WTC11 (cell line): ENCODE measurements around the gene SVIL. TPM values are rescaled to one million over a fixed set of nuclear protein-coding genes. Genes with fewer than 3 reads are reported as not detected.

Experiments used
- ATAC-seq: fragments of 200-7000 bp; cut with Tn5 transposase; 2 replicates; pipeline ENCODE4 v1.10.0; 2021; ENCODE audit warnings: mild to moderate bottlenecking, moderate library complexity
- CTCF ChIA-PET: fragments of 300-600 bp; sonication (Branson Sonifier 250); formaldehyde crosslinking; loops from one replicate; lab custom pipeline; 2021; ENCODE audit warnings: antibody characterized with exemption; lab: Charles Lee
- POLR2A ChIA-PET: fragments of 350-600 bp; sonication (Branson Sonifier 250); formaldehyde crosslinking; loops from one replicate; lab custom pipeline; 2021; ENCODE audit warnings: antibody characterized with exemption; lab: Charles Lee
- DNase-seq: peaks from one replicate; pipeline ENCODE4 v3.0.0; 2021; ENCODE audit warnings: low spot score
- H3K27ac Mint-ChIP-seq: 2 replicates; pipeline ENCODE4 v1.8.0; 2021; ENCODE audit warnings: mixed read lengths
- H3K27me3 Mint-ChIP-seq: 2 replicates; pipeline ENCODE4 v1.8.0; 2021; ENCODE audit warnings: low read depth, mild to moderate bottlenecking, moderate library complexity, mixed read lengths
- H3K36me3 Mint-ChIP-seq: 2 replicates; pipeline ENCODE4 v1.8.0; 2021; ENCODE audit warnings: mixed read lengths
- H3K4me1 Mint-ChIP-seq: 2 replicates; pipeline ENCODE4 v1.8.0; 2022; ENCODE audit warnings: mixed read lengths
- H3K4me3 Mint-ChIP-seq: 2 replicates; pipeline ENCODE4 v1.8.0; 2021; ENCODE audit warnings: mild to moderate bottlenecking, moderate library complexity, mixed read lengths
- H3K9me3 Mint-ChIP-seq: 2 replicates; pipeline ENCODE4 v1.8.0; 2021; ENCODE audit warnings: mixed read lengths
- CREB1 ChIP-seq: sonication (generic); formaldehyde crosslinking; IDR thresholded peaks from 2 replicates; pipeline ENCODE4 v1.8.0; 2023; ENCODE audit warnings: mild to moderate bottlenecking, missing genetic modification reagents
- ESRRA ChIP-seq: sonication (generic); formaldehyde crosslinking; IDR thresholded peaks from 2 replicates; pipeline ENCODE4 v1.8.1; 2022; ENCODE audit warnings: mild to moderate bottlenecking, missing genetic modification reagents, borderline replicate concordance
- FOXP1 ChIP-seq: sonication (generic); formaldehyde crosslinking; IDR thresholded peaks from 2 replicates; pipeline ENCODE4 v1.8.0; 2022; ENCODE audit warnings: missing genetic modification reagents, mild to moderate bottlenecking, moderate library complexity, borderline replicate concordance
- GRHL2 ChIP-seq: fragments of 250-450 bp; sonication (Bioruptor Pico); IDR thresholded peaks from 2 replicates; pipeline ENCODE4 v1.8.0; 2022; ENCODE audit warnings: mild to moderate bottlenecking, moderate library complexity; ENCODE audit not compliant: insufficient replicate concordance, severe bottlenecking
- JAZF1 ChIP-seq: fragments of 250-450 bp; sonication (Bioruptor Pico); IDR thresholded peaks from 2 replicates; pipeline ENCODE4 v1.9.0; 2021; ENCODE audit warnings: moderate library complexity, mild to moderate bottlenecking, inconsistent platforms
- NR2C2 ChIP-seq: sonication (generic); formaldehyde crosslinking; IDR thresholded peaks from 2 replicates; pipeline ENCODE4 v1.8.0; 2022; ENCODE audit warnings: mild to moderate bottlenecking, missing genetic modification reagents
- SP1 ChIP-seq: sonication (generic); formaldehyde crosslinking; conservative IDR thresholded peaks from 2 replicates; pipeline ENCODE4 v1.8.1; 2022; ENCODE audit warnings: missing genetic modification reagents
- ZNF396 ChIP-seq: fragments of 250-450 bp; sonication (Bioruptor Pico); IDR thresholded peaks from 2 replicates; pipeline ENCODE4 v1.8.0; 2021; ENCODE audit warnings: mild to moderate bottlenecking, moderate library complexity, borderline replicate concordance
- total RNA-seq: library from RNA; stranded (reverse); gene quantifications from 3 replicates; pipeline ENCODE4 v1.2.3, GENCODE V29; 2021
- TF ChIP-seq, protein P1 (sequence below): fragments of 250-450 bp; sonication (Bioruptor Pico); IDR thresholded peaks from 2 replicates; pipeline ENCODE4 v1.9.0; 2021; ENCODE audit warnings: mild to moderate bottlenecking
- TF ChIP-seq, protein P2 (sequence below): sonication (generic); formaldehyde crosslinking; IDR thresholded peaks from 2 replicates; pipeline ENCODE4 v1.8.1; 2023; ENCODE audit warnings: mild to moderate bottlenecking, missing genetic modification reagents, moderate library complexity
- TF ChIP-seq, protein P3 (sequence below): sonication (generic); formaldehyde crosslinking; IDR thresholded peaks from 2 replicates; pipeline ENCODE4 v1.8.1; 2023; ENCODE audit warnings: mild to moderate bottlenecking, missing genetic modification reagents, borderline replicate concordance
- TF ChIP-seq, protein P4 (sequence below): fragments of 200-600 bp; IDR thresholded peaks from 2 replicates; pipeline ENCODE4 v1.8.0; 2022; ENCODE audit warnings: antibody characterized with exemption
- TF ChIP-seq, protein P5 (sequence below): sonication (generic); formaldehyde crosslinking; IDR thresholded peaks from 2 replicates; pipeline ENCODE4 v1.8.0; 2022; ENCODE audit warnings: mild to moderate bottlenecking, missing genetic modification reagents
- TF ChIP-seq, protein P6 (sequence below): sonication (generic); formaldehyde crosslinking; IDR thresholded peaks from 2 replicates; pipeline ENCODE4 v1.8.1; 2023; ENCODE audit warnings: mild to moderate bottlenecking, moderate library complexity, missing genetic modification reagents

The SVIL gene
- total RNA-seq, 1 experiment from 2014 or later, result 27.1 TPM

DNA sequence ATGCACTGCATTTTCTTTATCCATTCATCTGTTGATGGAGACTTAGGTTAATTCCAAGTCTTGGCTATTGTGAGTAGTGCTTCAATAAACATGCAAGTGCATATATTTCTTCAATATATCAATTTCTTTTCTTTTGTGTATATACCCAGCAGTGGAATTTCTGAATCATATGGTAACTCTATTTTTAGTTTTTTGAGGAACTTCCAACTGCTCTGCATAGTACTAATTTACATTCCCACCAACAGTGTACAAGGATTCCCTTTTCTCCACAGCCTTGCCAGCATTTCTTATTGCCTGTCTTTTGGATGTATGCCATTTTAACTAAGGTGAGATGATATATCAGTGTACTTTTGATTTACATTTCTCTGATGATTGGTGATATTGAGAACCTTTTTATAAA lies 200.7 kb downstream of the SVIL start (continued):
- TF ChIP-seq, protein P1, sequence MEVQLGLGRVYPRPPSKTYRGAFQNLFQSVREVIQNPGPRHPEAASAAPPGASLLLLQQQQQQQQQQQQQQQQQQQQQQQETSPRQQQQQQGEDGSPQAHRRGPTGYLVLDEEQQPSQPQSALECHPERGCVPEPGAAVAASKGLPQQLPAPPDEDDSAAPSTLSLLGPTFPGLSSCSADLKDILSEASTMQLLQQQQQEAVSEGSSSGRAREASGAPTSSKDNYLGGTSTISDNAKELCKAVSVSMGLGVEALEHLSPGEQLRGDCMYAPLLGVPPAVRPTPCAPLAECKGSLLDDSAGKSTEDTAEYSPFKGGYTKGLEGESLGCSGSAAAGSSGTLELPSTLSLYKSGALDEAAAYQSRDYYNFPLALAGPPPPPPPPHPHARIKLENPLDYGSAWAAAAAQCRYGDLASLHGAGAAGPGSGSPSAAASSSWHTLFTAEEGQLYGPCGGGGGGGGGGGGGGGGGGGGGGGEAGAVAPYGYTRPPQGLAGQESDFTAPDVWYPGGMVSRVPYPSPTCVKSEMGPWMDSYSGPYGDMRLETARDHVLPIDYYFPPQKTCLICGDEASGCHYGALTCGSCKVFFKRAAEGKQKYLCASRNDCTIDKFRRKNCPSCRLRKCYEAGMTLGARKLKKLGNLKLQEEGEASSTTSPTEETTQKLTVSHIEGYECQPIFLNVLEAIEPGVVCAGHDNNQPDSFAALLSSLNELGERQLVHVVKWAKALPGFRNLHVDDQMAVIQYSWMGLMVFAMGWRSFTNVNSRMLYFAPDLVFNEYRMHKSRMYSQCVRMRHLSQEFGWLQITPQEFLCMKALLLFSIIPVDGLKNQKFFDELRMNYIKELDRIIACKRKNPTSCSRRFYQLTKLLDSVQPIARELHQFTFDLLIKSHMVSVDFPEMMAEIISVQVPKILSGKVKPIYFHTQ (CRISPR knock-in tag), result no peak
- TF ChIP-seq, protein P2, sequence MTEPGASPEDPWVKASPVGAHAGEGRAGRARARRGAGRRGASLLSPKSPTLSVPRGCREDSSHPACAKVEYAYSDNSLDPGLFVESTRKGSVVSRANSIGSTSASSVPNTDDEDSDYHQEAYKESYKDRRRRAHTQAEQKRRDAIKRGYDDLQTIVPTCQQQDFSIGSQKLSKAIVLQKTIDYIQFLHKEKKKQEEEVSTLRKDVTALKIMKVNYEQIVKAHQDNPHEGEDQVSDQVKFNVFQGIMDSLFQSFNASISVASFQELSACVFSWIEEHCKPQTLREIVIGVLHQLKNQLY (CRISPR knock-in tag), result no peak
- TF ChIP-seq ZNF396 (CRISPR knock-in tag) (no peak), CREB1 (no peak), ESRRA (CRISPR knock-in tag) (no peak), FOXP1 (no peak), SP1 (no peak), JAZF1 (CRISPR knock-in tag) (no peak)
- TF ChIP-seq, protein P3, sequence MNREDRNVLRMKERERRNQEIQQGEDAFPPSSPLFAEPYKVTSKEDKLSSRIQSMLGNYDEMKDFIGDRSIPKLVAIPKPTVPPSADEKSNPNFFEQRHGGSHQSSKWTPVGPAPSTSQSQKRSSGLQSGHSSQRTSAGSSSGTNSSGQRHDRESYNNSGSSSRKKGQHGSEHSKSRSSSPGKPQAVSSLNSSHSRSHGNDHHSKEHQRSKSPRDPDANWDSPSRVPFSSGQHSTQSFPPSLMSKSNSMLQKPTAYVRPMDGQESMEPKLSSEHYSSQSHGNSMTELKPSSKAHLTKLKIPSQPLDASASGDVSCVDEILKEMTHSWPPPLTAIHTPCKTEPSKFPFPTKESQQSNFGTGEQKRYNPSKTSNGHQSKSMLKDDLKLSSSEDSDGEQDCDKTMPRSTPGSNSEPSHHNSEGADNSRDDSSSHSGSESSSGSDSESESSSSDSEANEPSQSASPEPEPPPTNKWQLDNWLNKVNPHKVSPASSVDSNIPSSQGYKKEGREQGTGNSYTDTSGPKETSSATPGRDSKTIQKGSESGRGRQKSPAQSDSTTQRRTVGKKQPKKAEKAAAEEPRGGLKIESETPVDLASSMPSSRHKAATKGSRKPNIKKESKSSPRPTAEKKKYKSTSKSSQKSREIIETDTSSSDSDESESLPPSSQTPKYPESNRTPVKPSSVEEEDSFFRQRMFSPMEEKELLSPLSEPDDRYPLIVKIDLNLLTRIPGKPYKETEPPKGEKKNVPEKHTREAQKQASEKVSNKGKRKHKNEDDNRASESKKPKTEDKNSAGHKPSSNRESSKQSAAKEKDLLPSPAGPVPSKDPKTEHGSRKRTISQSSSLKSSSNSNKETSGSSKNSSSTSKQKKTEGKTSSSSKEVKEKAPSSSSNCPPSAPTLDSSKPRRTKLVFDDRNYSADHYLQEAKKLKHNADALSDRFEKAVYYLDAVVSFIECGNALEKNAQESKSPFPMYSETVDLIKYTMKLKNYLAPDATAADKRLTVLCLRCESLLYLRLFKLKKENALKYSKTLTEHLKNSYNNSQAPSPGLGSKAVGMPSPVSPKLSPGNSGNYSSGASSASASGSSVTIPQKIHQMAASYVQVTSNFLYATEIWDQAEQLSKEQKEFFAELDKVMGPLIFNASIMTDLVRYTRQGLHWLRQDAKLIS, result no peak
- TF ChIP-seq, protein P4, sequence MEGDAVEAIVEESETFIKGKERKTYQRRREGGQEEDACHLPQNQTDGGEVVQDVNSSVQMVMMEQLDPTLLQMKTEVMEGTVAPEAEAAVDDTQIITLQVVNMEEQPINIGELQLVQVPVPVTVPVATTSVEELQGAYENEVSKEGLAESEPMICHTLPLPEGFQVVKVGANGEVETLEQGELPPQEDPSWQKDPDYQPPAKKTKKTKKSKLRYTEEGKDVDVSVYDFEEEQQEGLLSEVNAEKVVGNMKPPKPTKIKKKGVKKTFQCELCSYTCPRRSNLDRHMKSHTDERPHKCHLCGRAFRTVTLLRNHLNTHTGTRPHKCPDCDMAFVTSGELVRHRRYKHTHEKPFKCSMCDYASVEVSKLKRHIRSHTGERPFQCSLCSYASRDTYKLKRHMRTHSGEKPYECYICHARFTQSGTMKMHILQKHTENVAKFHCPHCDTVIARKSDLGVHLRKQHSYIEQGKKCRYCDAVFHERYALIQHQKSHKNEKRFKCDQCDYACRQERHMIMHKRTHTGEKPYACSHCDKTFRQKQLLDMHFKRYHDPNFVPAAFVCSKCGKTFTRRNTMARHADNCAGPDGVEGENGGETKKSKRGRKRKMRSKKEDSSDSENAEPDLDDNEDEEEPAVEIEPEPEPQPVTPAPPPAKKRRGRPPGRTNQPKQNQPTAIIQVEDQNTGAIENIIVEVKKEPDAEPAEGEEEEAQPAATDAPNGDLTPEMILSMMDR, result no peak

DNA sequence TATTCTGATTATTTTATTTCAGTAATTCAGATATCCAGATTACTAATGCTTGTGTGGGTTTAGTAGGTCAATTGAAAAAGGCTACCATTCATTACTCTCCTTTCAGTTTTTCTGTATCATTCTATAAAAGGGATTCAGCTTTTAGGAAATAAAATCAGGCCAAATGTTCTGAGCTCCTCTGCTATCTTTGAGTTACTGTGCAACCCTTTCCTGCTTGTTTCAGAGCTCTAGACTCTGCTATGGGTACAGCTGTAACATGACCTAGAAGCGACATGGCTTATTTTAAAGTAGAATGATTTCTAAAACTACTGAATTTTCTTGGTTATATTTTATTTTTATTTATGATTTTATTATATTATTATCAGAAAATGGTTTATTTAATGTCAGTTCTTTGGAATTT lies 203.1 kb downstream of the SVIL start:
- no peak for ATAC-seq
- peaks cover 10% of the 10 kb centered on the region for H3K9me3 Mint-ChIP-seq
- CTCF ChIA-PET, result interaction anchor here (0.7 to 1.5 kb wide), 2 partner anchors 14 to 65 kb away, joined by 3 to 6 read pairs; no protein-coding TSS in a partner anchor
- TF ChIP-seq, protein P5, sequence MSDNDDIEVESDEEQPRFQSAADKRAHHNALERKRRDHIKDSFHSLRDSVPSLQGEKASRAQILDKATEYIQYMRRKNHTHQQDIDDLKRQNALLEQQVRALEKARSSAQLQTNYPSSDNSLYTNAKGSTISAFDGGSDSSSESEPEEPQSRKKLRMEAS (CRISPR knock-in tag), result no peak
- TF ChIP-seq, protein P6, sequence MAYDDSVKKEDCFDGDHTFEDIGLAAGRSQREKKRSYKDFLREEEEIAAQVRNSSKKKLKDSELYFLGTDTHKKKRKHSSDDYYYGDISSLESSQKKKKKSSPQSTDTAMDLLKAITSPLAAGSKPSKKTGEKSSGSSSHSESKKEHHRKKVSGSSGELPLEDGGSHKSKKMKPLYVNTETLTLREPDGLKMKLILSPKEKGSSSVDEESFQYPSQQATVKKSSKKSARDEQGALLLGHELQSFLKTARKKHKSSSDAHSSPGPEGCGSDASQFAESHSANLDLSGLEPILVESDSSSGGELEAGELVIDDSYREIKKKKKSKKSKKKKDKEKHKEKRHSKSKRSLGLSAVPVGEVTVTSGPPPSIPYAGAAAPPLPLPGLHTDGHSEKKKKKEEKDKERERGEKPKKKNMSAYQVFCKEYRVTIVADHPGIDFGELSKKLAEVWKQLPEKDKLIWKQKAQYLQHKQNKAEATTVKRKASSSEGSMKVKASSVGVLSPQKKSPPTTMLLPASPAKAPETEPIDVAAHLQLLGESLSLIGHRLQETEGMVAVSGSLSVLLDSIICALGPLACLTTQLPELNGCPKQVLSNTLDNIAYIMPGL (CRISPR knock-in tag), result no peak
- TF ChIP-seq NR2C2 (CRISPR knock-in tag) (no peak), GRHL2 (no peak)
- no peak for DNase-seq
- peaks cover 6% of the 10 kb centered on the region for H3K36me3 Mint-ChIP-seq
- no peaks in the 10 kb centered on the region for H3K4me1 Mint-ChIP-seq
- no peak overlapping the region for H3K4me3 Mint-ChIP-seq
- H3K27me3 Mint-ChIP-seq, result peaks cover 3% of the 10 kb centered on the region; the same call in 1 of the 2 replicates
- POLR2A ChIA-PET, result no interaction called here
- no peak overlapping the region for H3K27ac Mint-ChIP-seq
